Lower leg skin (tissue), 3 donors: Measurements from ENCODE around the gene NFATC2.

ENCODE experiments used
- POLR2A ChIP-seq, 2 donors: fragments of 450-650 bp; IDR thresholded peaks; one replicate each; pipeline ENCODE4 v1.6.1; 2016 to 2017; ENCODE audit warnings: antibody characterized with exemption in 2 of 2, mild to moderate bottlenecking in 1 of 2, moderate library complexity in 1 of 2
- TF ChIP-seq, protein P1 (sequence below), 3 donors: fragments of 450-650 bp; IDR thresholded peaks; one replicate each; pipeline ENCODE4 v1.5.1; 2016; ENCODE audit warnings: antibody characterized with exemption in 3 of 3, mild to moderate bottlenecking in 3 of 3, moderate library complexity in 2 of 3

DNA sequence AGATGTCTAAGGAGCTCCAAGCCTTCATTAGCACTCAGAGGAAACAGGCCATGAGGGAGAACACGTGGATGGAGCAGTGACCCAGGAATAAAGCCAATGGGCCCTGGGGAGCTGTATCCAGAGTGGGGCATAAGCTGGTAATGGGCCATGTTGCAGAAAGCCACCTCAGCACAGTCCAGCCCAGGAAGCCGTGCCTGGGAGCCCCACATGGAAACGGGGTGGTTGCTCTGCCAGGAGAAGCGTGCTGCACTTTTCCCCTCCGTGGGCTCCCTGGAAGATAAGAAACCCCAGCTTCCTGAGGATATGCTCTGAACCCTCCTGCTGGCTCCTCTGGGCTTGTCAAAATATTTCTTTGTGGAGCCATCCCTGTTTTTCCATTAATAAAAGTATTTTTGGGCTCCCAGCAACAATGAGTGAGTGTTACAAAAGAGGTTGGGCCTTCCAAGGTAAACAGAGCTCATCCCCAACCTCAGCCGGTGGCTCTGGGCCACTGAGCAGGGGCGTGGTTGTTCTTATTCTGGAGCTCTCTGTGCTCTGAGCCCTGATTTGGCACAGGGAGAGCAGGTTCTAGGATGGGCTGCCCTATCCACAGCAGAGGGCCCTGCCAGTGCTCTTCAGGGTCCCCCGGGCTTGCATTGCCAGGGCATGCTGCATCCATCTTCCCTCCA lies 31.2 kb upstream of the NFATC2 start:
- TF ChIP-seq, protein P1, sequence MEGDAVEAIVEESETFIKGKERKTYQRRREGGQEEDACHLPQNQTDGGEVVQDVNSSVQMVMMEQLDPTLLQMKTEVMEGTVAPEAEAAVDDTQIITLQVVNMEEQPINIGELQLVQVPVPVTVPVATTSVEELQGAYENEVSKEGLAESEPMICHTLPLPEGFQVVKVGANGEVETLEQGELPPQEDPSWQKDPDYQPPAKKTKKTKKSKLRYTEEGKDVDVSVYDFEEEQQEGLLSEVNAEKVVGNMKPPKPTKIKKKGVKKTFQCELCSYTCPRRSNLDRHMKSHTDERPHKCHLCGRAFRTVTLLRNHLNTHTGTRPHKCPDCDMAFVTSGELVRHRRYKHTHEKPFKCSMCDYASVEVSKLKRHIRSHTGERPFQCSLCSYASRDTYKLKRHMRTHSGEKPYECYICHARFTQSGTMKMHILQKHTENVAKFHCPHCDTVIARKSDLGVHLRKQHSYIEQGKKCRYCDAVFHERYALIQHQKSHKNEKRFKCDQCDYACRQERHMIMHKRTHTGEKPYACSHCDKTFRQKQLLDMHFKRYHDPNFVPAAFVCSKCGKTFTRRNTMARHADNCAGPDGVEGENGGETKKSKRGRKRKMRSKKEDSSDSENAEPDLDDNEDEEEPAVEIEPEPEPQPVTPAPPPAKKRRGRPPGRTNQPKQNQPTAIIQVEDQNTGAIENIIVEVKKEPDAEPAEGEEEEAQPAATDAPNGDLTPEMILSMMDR (IDR thresholded peaks at IDR 0.05), result no peak
- TF ChIP-seq POLR2A (IDR thresholded peaks at IDR 0.05), result no peak
